ENCODE measurements around the gene PSMD1. TPM values are rescaled to one million over a fixed set of nuclear protein-coding genes. Genes with fewer than 3 reads are reported as not detected.
"Not testable (repeated sequence)": the region's sequence is repeated elsewhere in the genome, so short reads cannot be mapped to it uniquely, and the experiment has no call there.

The PSMD1 gene
- total RNA-seq, 3 donors from 2014 or later: 227 to 261 (median 251) TPM

- not testable (repeated sequence) for H3K36me3 Mint-ChIP-seq (ENCODE audit: insufficient read depth); H3K9me3 Mint-ChIP-seq; DNase-seq; ATAC-seq; H3K27me3 Mint-ChIP-seq (ENCODE audit: low read depth)
- peak overlapping the region; percentile 89 for H3K4me3 Mint-ChIP-seq
- H3K4me1 Mint-ChIP-seq (ENCODE audit: low read depth): peaks cover 13% of the 10 kb centered on the region
Measured at GRCh38 chr2:231197196-231197595, 140.5 kb downstream of the PSMD1 start.

- no peak for DNase-seq
- H3K27me3 Mint-ChIP-seq (ENCODE audit: low read depth): peaks cover 2% of the 10 kb centered on the region
- H3K4me1 Mint-ChIP-seq (ENCODE audit: low read depth): peaks cover 13% of the 10 kb centered on the region
- H3K9me3 Mint-ChIP-seq: no peaks in the 10 kb centered on the region
- peak overlapping the region; percentile 89 for H3K4me3 Mint-ChIP-seq
- H3K36me3 Mint-ChIP-seq (ENCODE audit: insufficient read depth): no peaks in the 10 kb centered on the region
- no peak for ATAC-seq
Measured at GRCh38 chr2:231197706-231198290, 141.1 kb downstream of the PSMD1 start.

- peaks cover 13% of the 10 kb centered on the region for H3K4me1 Mint-ChIP-seq (ENCODE audit: low read depth)
- H3K4me3 Mint-ChIP-seq: peak within 1 kb of the TSS; percentile 89
- peaks cover 2% of the 10 kb centered on the region for H3K27me3 Mint-ChIP-seq (ENCODE audit: low read depth)
- H3K36me3 Mint-ChIP-seq (ENCODE audit: insufficient read depth): no peaks in the 10 kb centered on the region
- peak; percentile 97 to 98 for ATAC-seq
- peak; percentile 66 for DNase-seq
- no peaks in the 10 kb centered on the region for H3K9me3 Mint-ChIP-seq
Measured at GRCh38 chr2:231198291-231199173, 141.9 kb downstream of the PSMD1 start, which contains the start of gene ARMC9. Gene ARMC9, plus strand, starts transcription at chr2:231198631. Its CDS starts 7,608 bp downstream, at chr2:231206239.

GRCh38 chr2:231199219-231199618 lies 142.6 kb downstream of the PSMD1 start:
- ATAC-seq: no peak
- H3K36me3 Mint-ChIP-seq (ENCODE audit: insufficient read depth): no peaks in the 10 kb centered on the region
- peaks cover 13% of the 10 kb centered on the region for H3K4me1 Mint-ChIP-seq (ENCODE audit: low read depth)
- peaks cover 2% of the 10 kb centered on the region for H3K27me3 Mint-ChIP-seq (ENCODE audit: low read depth)
- H3K4me3 Mint-ChIP-seq: peak overlapping the region; percentile 84
- DNase-seq: no peak
- H3K9me3 Mint-ChIP-seq: no peaks in the 10 kb centered on the region

- no peaks in the 10 kb centered on the region for H3K27me3 Mint-ChIP-seq (ENCODE audit: low read depth)
- peaks cover 13% of the 10 kb centered on the region for H3K4me1 Mint-ChIP-seq (ENCODE audit: low read depth)
- H3K4me3 Mint-ChIP-seq: no peak overlapping the region
- no peaks in the 10 kb centered on the region for H3K36me3 Mint-ChIP-seq (ENCODE audit: insufficient read depth)
- DNase-seq (no peak), ATAC-seq (no peak)
- H3K9me3 Mint-ChIP-seq: no peaks in the 10 kb centered on the region
Measured at GRCh38 chr2:231200805-231201474, 144.3 kb downstream of the PSMD1 start.

GRCh38 chr2:231201475-231201814 lies 144.8 kb downstream of the PSMD1 start:
- no peaks in the 10 kb centered on the region for H3K27me3 Mint-ChIP-seq (ENCODE audit: low read depth)
- no peaks in the 10 kb centered on the region for H3K9me3 Mint-ChIP-seq
- H3K36me3 Mint-ChIP-seq (ENCODE audit: insufficient read depth): no peaks in the 10 kb centered on the region
- DNase-seq: no peak
- no peak for ATAC-seq
- H3K4me1 Mint-ChIP-seq (ENCODE audit: low read depth): peaks cover 13% of the 10 kb centered on the region
- no peak overlapping the region for H3K4me3 Mint-ChIP-seq

GRCh38 chr2:231203087-231203486 lies 146.4 kb downstream of the PSMD1 start:
- DNase-seq: no peak
- Mint-ChIP-seq H3K4me3 (no peak overlapping the region), H3K9me3 (no peaks in the 10 kb centered on the region)

GRCh38 chr2:231204146-231204545 lies 147.5 kb downstream of the PSMD1 start:
- ATAC-seq (no peak), DNase-seq (no peak)
- Mint-ChIP-seq H3K4me1 (ENCODE audit: low read depth) (peaks cover 2% of the 10 kb centered on the region), H3K36me3 (ENCODE audit: insufficient read depth) (no peaks in the 10 kb centered on the region), H3K9me3 (no peaks in the 10 kb centered on the region), H3K27me3 (ENCODE audit: low read depth) (no peaks in the 10 kb centered on the region), H3K4me3 (no peak overlapping the region)

More at GRCh38 chr2:231203087-231203486, 146.4 kb downstream of the PSMD1 start:
- ATAC-seq: no peak
- Mint-ChIP-seq H3K4me1 (ENCODE audit: low read depth) (peaks cover 7% of the 10 kb centered on the region), H3K36me3 (ENCODE audit: insufficient read depth) (no peaks in the 10 kb centered on the region), H3K27me3 (ENCODE audit: low read depth) (no peaks in the 10 kb centered on the region)

- Mint-ChIP-seq H3K27me3 (ENCODE audit: low read depth) (no peaks in the 10 kb centered on the region), H3K4me1 (ENCODE audit: low read depth) (no peaks in the 10 kb centered on the region), H3K9me3 (no peaks in the 10 kb centered on the region), H3K36me3 (ENCODE audit: insufficient read depth) (no peaks in the 10 kb centered on the region), H3K4me3 (no peak overlapping the region)
- ATAC-seq (no peak), DNase-seq (no peak)
Measured at GRCh38 chr2:231204581-231204980, 147.9 kb downstream of the PSMD1 start.

- Mint-ChIP-seq H3K4me3 (no peak overlapping the region), H3K4me1 (ENCODE audit: low read depth) (no peaks in the 10 kb centered on the region), H3K9me3 (no peaks in the 10 kb centered on the region), H3K27me3 (ENCODE audit: low read depth) (no peaks in the 10 kb centered on the region), H3K36me3 (ENCODE audit: insufficient read depth) (no peaks in the 10 kb centered on the region)
- DNase-seq (no peak), ATAC-seq (no peak)
Measured at GRCh38 chr2:231207734-231208133, 151.1 kb downstream of the PSMD1 start.

GRCh38 chr2:231210782-231211181 lies 154.1 kb downstream of the PSMD1 start:
- no peak for DNase-seq
- no peaks in the 10 kb centered on the region for H3K9me3 Mint-ChIP-seq
- no peaks in the 10 kb centered on the region for H3K27me3 Mint-ChIP-seq (ENCODE audit: low read depth)
- no peak overlapping the region for H3K4me3 Mint-ChIP-seq
- H3K36me3 Mint-ChIP-seq (ENCODE audit: insufficient read depth): no peaks in the 10 kb centered on the region
- H3K4me1 Mint-ChIP-seq (ENCODE audit: low read depth): no peaks in the 10 kb centered on the region
- ATAC-seq: no peak

- H3K4me1 Mint-ChIP-seq (ENCODE audit: low read depth): no peaks in the 10 kb centered on the region
- H3K9me3 Mint-ChIP-seq: no peaks in the 10 kb centered on the region
- DNase-seq (no peak), ATAC-seq (no peak)
- H3K27me3 Mint-ChIP-seq (ENCODE audit: low read depth): no peaks in the 10 kb centered on the region
- H3K4me3 Mint-ChIP-seq: no peak overlapping the region
- H3K36me3 Mint-ChIP-seq (ENCODE audit: insufficient read depth): no peaks in the 10 kb centered on the region
Measured at GRCh38 chr2:231211486-231211885, 154.8 kb downstream of the PSMD1 start.

- no peaks in the 10 kb centered on the region for H3K36me3 Mint-ChIP-seq (ENCODE audit: insufficient read depth)
- ATAC-seq: no peak
- no peaks in the 10 kb centered on the region for H3K27me3 Mint-ChIP-seq (ENCODE audit: low read depth)
- H3K4me1 Mint-ChIP-seq (ENCODE audit: low read depth): no peaks in the 10 kb centered on the region
- H3K4me3 Mint-ChIP-seq: no peak overlapping the region
- DNase-seq: no peak
- no peaks in the 10 kb centered on the region for H3K9me3 Mint-ChIP-seq
Measured at GRCh38 chr2:231212329-231212845, 155.7 kb downstream of the PSMD1 start.

- Mint-ChIP-seq H3K9me3 (no peaks in the 10 kb centered on the region), H3K4me3 (no peak overlapping the region), H3K4me1 (ENCODE audit: low read depth) (no peaks in the 10 kb centered on the region), H3K36me3 (ENCODE audit: insufficient read depth) (no peaks in the 10 kb centered on the region), H3K27me3 (ENCODE audit: low read depth) (no peaks in the 10 kb centered on the region)
- ATAC-seq (no peak), DNase-seq (no peak)
Measured at GRCh38 chr2:231213931-231214642, 157.4 kb downstream of the PSMD1 start.

All from activated T-cell treated with anti-CD3 and anti-CD28 coated beads, Interleukin-2, amount 50 U/mL, for 4 hours (primary cell).